Measurements from ENCODE around the gene TRIO.

GRCh38 chr5:14488709-14489108, 345.6 kb downstream of the TRIO start:
- TF ChIP-seq CTCF (IDR thresholded peaks at IDR 0.05; ENCODE audit: insufficient read depth, low read length, poor library complexity, severe bottlenecking) (no peak), EZH2phosphoT487 (conservative IDR thresholded peaks at IDR 0.05; ENCODE audit: low read length) (no peak)
